Upper lobe of right lung (tissue), 1 donor: Measurements from ENCODE around the gene UBE2E1. TPM values are rescaled to one million over a fixed set of nuclear protein-coding genes. Genes with fewer than 3 reads are reported as not detected.

ENCODE experiments used
- ATAC-seq: fragments of 200-7000 bp; cut with Tn5 transposase; one replicate; pipeline ENCODE4 v1.9.1; 2020; ENCODE audit warnings: mild to moderate bottlenecking, moderate library complexity
- DNase-seq: peaks from one replicate; pipeline ENCODE4 v3.0.0-alpha.2; 2020
- H3K27ac ChIP-seq: fragments of 200-600 bp; one replicate; pipeline ENCODE4 v1.8.0; 2022
- H3K27me3 ChIP-seq: fragments of 200-600 bp; one replicate; pipeline ENCODE4 v1.8.0; 2022; ENCODE audit warnings: mild to moderate bottlenecking
- H3K36me3 ChIP-seq: fragments of 200-600 bp; one replicate; pipeline ENCODE4 v1.8.0; 2022
- H3K4me1 ChIP-seq: fragments of 200-600 bp; one replicate; pipeline ENCODE4 v1.8.0; 2022
- H3K4me3 ChIP-seq: fragments of 200-600 bp; one replicate; pipeline ENCODE4 v1.8.0; 2022; ENCODE audit warnings: mild to moderate bottlenecking
- H3K9me3 ChIP-seq: fragments of 200-600 bp; one replicate; pipeline ENCODE4 v1.8.0; 2022
- intact Hi-C: fragments of 100-400 bp; cut with DNase I; formaldehyde crosslinking; loops from one replicate; pipeline ENCODE4 v1.11.0; 2022
- total RNA-seq: library from RNA; stranded (reverse); fragmentation: NEBNext Ultra II Directional; extraction: Animal tissue kit (Norgen Biotek cat#: 25700); gene quantifications from one replicate; pipeline ENCODE4 v1.2.1, GENCODE V29; 2021
- TF ChIP-seq, protein P1 (sequence below): fragments of 200-600 bp; IDR thresholded peaks from one replicate; pipeline ENCODE4 v1.8.0; 2022; ENCODE audit warnings: antibody characterized with exemption
- donor health status: DM: no; HTN: yes; CAD: no; lungs with severe emphysema.

Gene UBE2E1
- total RNA-seq, 1 donor from 2014 or later: 89.8 TPM

DNA sequence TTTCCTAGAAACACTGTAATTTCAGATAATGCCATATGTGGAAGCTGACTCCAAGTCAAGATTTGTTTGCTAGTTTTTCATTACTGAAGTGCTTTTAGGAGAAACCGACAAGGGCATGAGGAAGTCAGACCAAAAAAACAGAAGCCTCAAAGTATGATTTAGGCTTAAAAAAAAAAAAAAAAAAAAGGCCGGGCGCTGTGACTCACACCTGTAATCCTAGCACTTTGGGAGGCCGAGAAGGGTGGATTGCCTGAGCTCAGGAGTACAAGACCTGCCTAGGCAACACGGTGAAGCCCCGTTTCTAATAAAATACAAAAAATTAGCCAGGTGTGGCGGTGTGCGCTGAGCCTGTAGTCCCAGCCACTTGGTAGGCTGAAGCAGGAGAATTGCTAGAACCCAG, 122.8 kb downstream of the UBE2E1 start:
- ATAC-seq (peak; percentile 64), DNase-seq (no peak)
- Histone ChIP-seq H3K4me3 (no peak overlapping the region), H3K27ac (peak overlapping the region; percentile 9), H3K9me3 (no peaks in the 10 kb centered on the region), H3K4me1 (no peaks in the 10 kb centered on the region), H3K27me3 (no peaks in the 10 kb centered on the region), H3K36me3 (no peaks in the 10 kb centered on the region)
- intact Hi-C loops: no loop called here
- TF ChIP-seq, protein P1, sequence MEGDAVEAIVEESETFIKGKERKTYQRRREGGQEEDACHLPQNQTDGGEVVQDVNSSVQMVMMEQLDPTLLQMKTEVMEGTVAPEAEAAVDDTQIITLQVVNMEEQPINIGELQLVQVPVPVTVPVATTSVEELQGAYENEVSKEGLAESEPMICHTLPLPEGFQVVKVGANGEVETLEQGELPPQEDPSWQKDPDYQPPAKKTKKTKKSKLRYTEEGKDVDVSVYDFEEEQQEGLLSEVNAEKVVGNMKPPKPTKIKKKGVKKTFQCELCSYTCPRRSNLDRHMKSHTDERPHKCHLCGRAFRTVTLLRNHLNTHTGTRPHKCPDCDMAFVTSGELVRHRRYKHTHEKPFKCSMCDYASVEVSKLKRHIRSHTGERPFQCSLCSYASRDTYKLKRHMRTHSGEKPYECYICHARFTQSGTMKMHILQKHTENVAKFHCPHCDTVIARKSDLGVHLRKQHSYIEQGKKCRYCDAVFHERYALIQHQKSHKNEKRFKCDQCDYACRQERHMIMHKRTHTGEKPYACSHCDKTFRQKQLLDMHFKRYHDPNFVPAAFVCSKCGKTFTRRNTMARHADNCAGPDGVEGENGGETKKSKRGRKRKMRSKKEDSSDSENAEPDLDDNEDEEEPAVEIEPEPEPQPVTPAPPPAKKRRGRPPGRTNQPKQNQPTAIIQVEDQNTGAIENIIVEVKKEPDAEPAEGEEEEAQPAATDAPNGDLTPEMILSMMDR: no peak

GRCh38 chr3:23931597-23931996, 125.8 kb downstream of the UBE2E1 start:
- H3K27ac ChIP-seq: no peak overlapping the region
- H3K4me3 ChIP-seq: no peak overlapping the region
- DNase-seq (no peak), ATAC-seq (no peak)
- H3K4me1 ChIP-seq: no peaks in the 10 kb centered on the region
- no peaks in the 10 kb centered on the region for H3K36me3 ChIP-seq
- TF ChIP-seq, protein P1: no peak
- H3K27me3 ChIP-seq: no peaks in the 10 kb centered on the region
- H3K9me3 ChIP-seq: no peaks in the 10 kb centered on the region
- intact Hi-C loops: no loop called here

DNA sequence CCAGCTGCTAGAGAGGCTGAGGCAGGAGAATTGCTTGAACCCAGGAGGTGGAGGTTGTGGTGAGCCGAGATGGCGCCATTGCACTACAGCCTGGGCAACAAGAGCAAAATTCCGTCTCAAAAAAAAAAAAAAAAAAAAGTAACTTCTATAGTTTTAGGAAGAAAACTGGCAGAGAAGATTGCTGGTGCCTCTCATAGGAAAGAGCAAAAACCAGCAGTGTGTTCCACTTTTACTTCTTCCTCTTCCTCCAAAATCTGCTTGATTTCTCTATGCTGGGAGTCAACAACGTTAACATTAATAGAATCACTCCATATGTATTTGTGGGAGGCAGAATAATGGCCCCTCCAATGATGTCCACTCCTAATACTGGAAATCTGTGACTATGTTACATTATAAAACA, 126.8 kb downstream of the UBE2E1 start:
- Histone ChIP-seq H3K27me3 (no peaks in the 10 kb centered on the region), H3K4me3 (no peak overlapping the region), H3K9me3 (no peaks in the 10 kb centered on the region), H3K36me3 (no peaks in the 10 kb centered on the region), H3K27ac (no peak overlapping the region), H3K4me1 (no peaks in the 10 kb centered on the region)
- TF ChIP-seq, protein P1: no peak
- intact Hi-C loops: no loop called here
- DNase-seq (no peak), ATAC-seq (no peak)

GRCh38 chr3:23934253-23934652, 128.5 kb downstream of the UBE2E1 start:
- Histone ChIP-seq H3K27ac (no peak overlapping the region), H3K27me3 (no peaks in the 10 kb centered on the region), H3K4me3 (no peak overlapping the region), H3K9me3 (no peaks in the 10 kb centered on the region), H3K4me1 (no peaks in the 10 kb centered on the region), H3K36me3 (no peaks in the 10 kb centered on the region)
- no peak for ATAC-seq
- TF ChIP-seq, protein P1: no peak
- no peak for DNase-seq
- intact Hi-C loops: no loop called here

DNA sequence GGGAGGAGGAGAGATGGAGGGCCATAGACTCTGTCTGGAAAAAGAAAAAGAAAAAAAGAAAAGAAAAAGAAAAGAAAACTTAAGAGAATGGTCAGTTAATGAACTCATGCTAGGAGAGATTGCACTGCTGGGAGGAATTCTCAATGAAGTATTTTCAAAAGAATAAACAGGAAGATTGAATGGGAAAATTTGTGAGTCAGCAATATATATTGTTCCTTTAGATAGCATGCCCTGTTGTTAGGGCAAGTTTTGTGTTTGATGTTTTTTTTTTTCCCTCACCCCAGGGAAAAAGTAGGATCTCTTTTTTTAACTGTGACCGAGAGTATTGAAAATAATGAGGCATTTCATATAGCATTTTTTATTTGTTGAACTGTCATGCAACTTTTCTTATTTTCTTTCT, 131.5 kb downstream of the UBE2E1 start:
- no peak for ATAC-seq
- H3K4me3 ChIP-seq: no peak overlapping the region
- H3K27me3 ChIP-seq: no peaks in the 10 kb centered on the region
- H3K4me1 ChIP-seq: no peaks in the 10 kb centered on the region
- TF ChIP-seq, protein P1: no peak
- intact Hi-C loops: no loop called here
- H3K27ac ChIP-seq: no peak overlapping the region
- DNase-seq: no peak
- H3K9me3 ChIP-seq: no peaks in the 10 kb centered on the region
- no peaks in the 10 kb centered on the region for H3K36me3 ChIP-seq

DNA sequence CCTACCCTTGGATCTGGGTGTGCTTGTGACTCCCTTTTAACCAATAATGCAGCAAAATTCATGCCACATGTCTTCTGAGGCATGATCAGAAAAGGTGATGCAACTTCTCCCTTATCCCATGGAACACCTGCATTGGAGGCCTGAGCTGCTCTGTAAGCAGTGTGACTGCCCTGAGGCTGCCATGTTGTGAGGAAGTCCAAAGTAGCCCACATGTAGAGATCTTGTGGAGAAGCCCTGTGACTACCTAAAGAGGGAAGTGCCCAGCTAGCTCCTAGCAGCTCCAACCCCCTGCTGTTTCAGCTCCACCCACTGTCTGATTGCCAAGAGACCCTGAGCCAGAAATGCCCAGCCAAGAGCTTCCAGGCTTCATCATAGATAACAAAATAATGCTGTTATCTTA, 132.9 kb downstream of the UBE2E1 start:
- Histone ChIP-seq H3K27me3 (no peaks in the 10 kb centered on the region), H3K9me3 (no peaks in the 10 kb centered on the region), H3K4me3 (no peak overlapping the region), H3K27ac (no peak overlapping the region), H3K36me3 (no peaks in the 10 kb centered on the region), H3K4me1 (no peaks in the 10 kb centered on the region)
- no peak for DNase-seq
- no peak for ATAC-seq
- TF ChIP-seq, protein P1: no peak
- intact Hi-C loops: no loop called here
